BJ (cell line): ENCODE data around the gene KRTAP17-1. TPM values are rescaled to one million over a fixed set of nuclear protein-coding genes. Genes with fewer than 3 reads are reported as not detected.
A peak's percentile ranks its signal among the peaks of the same experiment; 100 is the strongest.
"Not testable (repeated sequence)": the region's sequence is repeated elsewhere in the genome, so short reads cannot be mapped to it uniquely, and the experiment has no call there.

Source experiments
- CTCF ChIA-PET: fragments of 350-600 bp; formaldehyde crosslinking; extraction: SDS; loops from one replicate; lab custom pipeline; 2021; ENCODE audit warnings: antibody characterized with exemption, inconsistent platforms; lab: Yijun Ruan, JAX
- POLR2A ChIA-PET: fragments of 300-600 bp; sonication (Branson Sonifier 250); formaldehyde crosslinking; extraction: SDS; loops from one replicate; lab custom pipeline; 2021; ENCODE audit warnings: antibody characterized with exemption; lab: Charles Lee
- DNase-seq: peaks from one replicate; pipeline ENCODE4 v3.0.0-alpha.2; 2011; ENCODE audit warnings: low read depth
- H3K27me3 ChIP-seq: 2 replicates; pipeline ENCODE4 v1.6.0; 2011; ENCODE audit warnings: low read length; ENCODE audit not compliant: control insufficient read depth, insufficient read depth
- H3K36me3 ChIP-seq: 2 replicates; pipeline ENCODE4 v1.5.1; 2011; ENCODE audit warnings: low read length; ENCODE audit not compliant: control insufficient read depth, insufficient read depth
- H3K4me3 ChIP-seq: 2 replicates; pipeline ENCODE4 v1.5.1; 2011; ENCODE audit warnings: low read depth, mild to moderate bottlenecking, control low read depth, low read length
- polyA plus RNA-seq: library from polyadenylated mRNA; depleted of rRNA; stranded (reverse); fragments of >200 nt; gene quantifications from 2 replicates; pipeline ENCODE4 v1.2.3, GENCODE V29; 2011
- TF ChIP-seq, protein P1 (sequence below): IDR thresholded peaks from 2 replicates; pipeline ENCODE4 v1.5.1; 2011; ENCODE audit warnings: low read depth, mild to moderate bottlenecking, control low read depth, inconsistent platforms, low read length, moderate library complexity; ENCODE audit not compliant: insufficient read depth

The KRTAP17-1 gene
- polyA plus RNA-seq, 1 experiment, result not detected

DNA sequence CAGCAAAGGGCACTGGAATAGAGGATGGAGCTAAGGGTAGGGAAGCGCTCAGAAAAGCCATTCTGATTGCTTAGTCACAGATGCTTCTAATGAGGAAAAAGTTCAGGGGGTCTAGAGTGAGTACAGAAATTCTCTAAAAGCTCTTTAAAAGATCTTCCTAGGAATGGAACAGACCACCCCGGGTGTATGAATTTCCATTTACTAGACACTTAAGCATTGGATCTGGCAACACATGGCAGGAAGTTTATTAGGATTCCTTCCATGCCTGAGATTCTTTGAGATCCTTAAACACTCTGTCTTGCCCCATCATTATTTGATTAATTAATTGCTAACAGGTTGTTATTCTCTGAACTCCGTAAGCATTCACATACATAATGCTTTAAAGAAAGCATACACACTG lies 31.5 kb downstream of the KRTAP17-1 start:
- ChIA-PET POLR2A (no interaction called here), CTCF (interaction anchor here (0.6 to 1.7 kb wide), 4 partner anchors 38 to 808 kb away, joined by 4 to 7 read pairs (median 4); no protein-coding TSS in a partner anchor)
- Histone ChIP-seq H3K36me3 (no peaks in the 10 kb centered on the region), H3K27me3 (no peaks in the 10 kb centered on the region), H3K4me3 (no peak overlapping the region)
- peak; percentile 87 for DNase-seq
- TF ChIP-seq, protein P1, sequence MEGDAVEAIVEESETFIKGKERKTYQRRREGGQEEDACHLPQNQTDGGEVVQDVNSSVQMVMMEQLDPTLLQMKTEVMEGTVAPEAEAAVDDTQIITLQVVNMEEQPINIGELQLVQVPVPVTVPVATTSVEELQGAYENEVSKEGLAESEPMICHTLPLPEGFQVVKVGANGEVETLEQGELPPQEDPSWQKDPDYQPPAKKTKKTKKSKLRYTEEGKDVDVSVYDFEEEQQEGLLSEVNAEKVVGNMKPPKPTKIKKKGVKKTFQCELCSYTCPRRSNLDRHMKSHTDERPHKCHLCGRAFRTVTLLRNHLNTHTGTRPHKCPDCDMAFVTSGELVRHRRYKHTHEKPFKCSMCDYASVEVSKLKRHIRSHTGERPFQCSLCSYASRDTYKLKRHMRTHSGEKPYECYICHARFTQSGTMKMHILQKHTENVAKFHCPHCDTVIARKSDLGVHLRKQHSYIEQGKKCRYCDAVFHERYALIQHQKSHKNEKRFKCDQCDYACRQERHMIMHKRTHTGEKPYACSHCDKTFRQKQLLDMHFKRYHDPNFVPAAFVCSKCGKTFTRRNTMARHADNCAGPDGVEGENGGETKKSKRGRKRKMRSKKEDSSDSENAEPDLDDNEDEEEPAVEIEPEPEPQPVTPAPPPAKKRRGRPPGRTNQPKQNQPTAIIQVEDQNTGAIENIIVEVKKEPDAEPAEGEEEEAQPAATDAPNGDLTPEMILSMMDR, result no peak

DNA sequence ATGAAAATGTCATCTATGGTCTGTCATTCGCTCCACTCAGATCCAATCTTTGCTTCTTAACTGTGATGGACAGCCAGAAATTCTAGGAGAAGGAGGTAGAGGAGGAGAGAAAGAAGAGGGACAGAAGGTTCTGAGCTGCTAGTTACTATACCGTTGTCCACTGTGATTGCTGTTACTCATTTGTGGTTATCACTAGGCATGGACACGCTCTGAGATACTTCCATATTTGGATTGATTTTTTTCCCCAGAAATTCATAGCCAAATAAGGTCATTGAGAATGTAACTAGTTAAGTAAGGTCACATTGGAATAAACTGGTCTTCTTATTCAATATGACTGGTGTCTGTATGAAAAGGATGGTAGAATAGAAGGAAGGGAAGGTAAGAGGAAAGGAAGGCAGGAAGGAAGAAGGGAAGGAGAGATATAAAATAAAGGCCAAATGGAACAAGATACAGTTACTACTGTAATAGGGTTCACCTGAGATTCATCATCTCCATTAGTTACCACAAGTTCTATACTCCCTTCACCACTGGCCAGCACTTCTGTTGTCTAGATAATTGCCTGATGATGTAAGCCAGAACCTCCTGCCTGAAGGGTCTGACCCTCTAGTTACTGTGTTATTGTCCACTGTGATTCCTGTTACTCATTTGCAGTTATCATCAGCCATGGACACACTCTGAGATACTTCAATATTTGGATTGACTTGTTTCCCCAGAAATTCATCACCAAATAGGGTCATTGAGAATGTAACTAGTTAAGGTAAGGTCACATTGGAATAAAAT lies 37.1 kb downstream of the KRTAP17-1 start:
- Histone ChIP-seq H3K4me3 (no peak overlapping the region), H3K27me3 (no peaks in the 10 kb centered on the region), H3K36me3 (no peaks in the 10 kb centered on the region)
- ChIA-PET CTCF (interaction anchor here (1.1 kb wide), 1 partner anchor 15 kb away, joined by 3 read pairs; no protein-coding TSS in a partner anchor), POLR2A (no interaction called here)
- DNase-seq, result no peak
- TF ChIP-seq, protein P1, result no peak

DNA sequence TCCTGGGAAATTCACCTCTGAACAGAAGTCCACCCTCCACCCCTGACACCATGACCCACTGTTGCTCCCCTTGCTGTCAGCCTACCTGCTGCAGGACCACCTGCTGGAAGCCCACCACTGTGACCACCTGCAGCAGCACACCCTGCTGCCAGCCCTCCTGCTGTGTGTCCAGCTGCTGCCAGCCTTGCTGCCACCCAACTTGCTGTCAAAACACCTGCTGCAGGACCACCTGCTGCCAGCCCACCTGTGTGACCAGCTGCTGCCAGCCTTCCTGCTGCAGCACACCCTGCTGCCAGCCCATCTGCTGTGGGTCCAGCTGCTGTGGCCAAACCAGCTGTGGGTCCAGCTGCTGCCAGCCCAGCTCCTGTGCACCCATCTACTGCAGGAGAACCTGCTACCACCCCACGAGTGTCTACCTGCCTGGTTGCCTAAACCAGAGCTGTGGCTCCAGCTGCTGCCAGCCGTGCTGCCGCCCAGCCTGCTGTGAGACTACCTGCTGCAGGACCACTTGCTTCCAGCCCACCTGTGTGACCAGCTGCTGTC lies 39.8 kb downstream of the KRTAP17-1 start, which contains the start of gene KRTAP9-7:
Gene KRTAP9-7 (plus strand): TSS at position 51 of the 543 bp plus-strand sequence. CDS start 0 bp downstream, at position 51.
- CTCF ChIA-PET, result interaction anchor here (0.6 to 1.5 kb wide), 2 partner anchors 15 to 29 kb away, joined by 3 to 4 read pairs; no protein-coding TSS in a partner anchor

DNA sequence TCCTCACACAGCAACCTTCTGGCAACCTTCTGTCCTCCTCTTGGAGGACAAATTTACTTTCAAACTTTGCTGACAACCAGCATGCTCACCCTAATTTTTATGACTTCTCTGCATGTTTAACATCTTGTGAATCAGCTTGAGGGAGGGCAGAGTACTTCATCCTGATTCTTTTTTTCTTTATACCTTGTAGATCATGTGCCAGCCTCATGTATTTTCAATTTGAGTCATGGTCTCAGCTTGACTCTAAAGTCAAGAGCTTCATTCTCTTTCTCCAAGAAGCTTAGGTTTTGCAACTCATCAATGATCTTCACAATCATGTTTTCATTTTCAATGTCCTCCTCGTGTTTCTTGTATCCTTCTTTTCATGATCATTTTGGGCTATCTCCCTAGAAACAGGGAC lies 43.7 kb downstream of the KRTAP17-1 start:
- DNase-seq, result no peak
- CTCF ChIA-PET, result no interaction called here
- TF ChIP-seq, protein P1, result no peak
- Histone ChIP-seq H3K36me3 (no peaks in the 10 kb centered on the region), H3K27me3 (no peaks in the 10 kb centered on the region), H3K4me3 (no peak overlapping the region)
- POLR2A ChIA-PET, result no interaction called here

More for the DNA sequence above, 39.8 kb downstream of the KRTAP17-1 start, which contains the start of gene KRTAP9-7:
- H3K27me3 ChIP-seq, H3K36me3 ChIP-seq, DNase-seq, POLR2A ChIA-PET, H3K4me3 ChIP-seq: not testable (repeated sequence)

DNA sequence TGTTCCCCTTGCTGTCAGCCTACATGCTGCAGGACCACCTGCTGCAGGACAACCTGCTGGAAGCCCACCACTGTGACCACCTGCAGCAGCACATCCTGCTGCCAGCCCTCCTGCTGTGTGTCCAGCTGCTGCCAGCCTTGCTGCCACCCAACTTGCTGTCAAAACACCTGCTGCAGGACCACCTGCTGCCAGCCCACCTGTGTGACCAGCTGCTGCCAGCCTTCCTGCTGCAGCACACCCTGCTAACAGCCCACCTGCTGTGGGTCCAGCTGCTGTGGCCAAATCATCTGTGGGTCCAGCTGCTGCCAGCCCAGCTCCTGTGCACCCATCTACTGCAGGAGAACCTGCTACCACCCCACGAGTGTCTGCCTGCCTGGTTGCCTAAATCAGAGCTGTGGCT lies 44.2 kb downstream of the KRTAP17-1 start:
- CTCF ChIA-PET, DNase-seq, H3K36me3 ChIP-seq, H3K4me3 ChIP-seq, POLR2A ChIA-PET, H3K27me3 ChIP-seq: not testable (repeated sequence)

DNA sequence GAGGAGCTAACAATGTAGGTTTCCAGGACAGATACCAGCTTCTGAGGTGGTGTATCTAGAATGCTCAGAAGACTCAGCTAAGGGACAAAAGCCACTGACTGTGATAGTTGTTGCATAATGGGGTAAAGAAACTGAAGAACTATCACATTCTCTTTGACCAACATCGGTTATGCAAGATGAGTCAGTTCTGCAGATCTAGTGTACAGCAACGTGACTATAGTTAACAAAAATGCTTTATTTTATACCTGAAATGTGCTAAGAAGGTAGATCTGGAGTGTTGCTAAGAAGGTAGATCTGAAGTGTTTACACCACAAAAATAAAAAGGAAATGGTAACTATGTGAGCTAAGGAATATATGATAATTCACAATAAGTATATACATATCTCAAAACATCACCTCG lies 47.8 kb downstream of the KRTAP17-1 start:
- Histone ChIP-seq H3K36me3 (no peaks in the 10 kb centered on the region), H3K4me3 (no peak overlapping the region), H3K27me3 (no peaks in the 10 kb centered on the region)
- TF ChIP-seq, protein P1, result no peak
- POLR2A ChIA-PET, result no interaction called here
- CTCF ChIA-PET, result no interaction called here
- no peak for DNase-seq
